ENCODE data around the gene AKT1.
A peak's percentile ranks its signal among the peaks of the same experiment; 100 is the strongest.

Gene AKT1

DNA sequence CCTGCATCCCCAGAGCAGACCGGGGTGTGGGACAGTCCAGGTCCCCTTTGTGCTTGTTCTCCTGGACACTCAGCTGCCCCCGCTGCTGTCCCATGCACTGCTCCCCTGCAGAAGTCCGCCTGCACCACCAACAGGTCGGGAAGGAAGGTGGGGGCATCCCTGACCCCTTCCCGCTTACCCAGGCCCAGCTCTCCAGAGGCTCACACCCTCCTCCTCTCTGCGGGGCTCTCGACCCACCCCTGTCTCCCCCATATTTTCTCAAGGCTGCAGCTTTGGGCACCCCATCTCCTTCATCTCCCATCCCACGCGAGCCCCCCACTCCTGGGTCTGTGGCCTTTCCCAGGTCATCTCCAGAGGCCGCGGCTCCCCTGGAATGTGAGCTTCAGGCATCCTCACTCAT, 14.8 kb upstream of the AKT1 start:
- Histone ChIP-seq H3K27ac (no peak overlapping the region), H3K27me3 (replicated peaks) (no peaks in the 10 kb centered on the region), H3K36me3 (replicated peaks) (no peaks in the 10 kb centered on the region), H3K4me3 (ENCODE audit: low read depth, low read length) (no peak overlapping the region)
- in situ Hi-C loops (cut with HindIII; ENCODE audit: low pct_ligation_motif_present, low sequenced_read_pairs), result no loop called here
- TF ChIP-seq, protein P1, sequence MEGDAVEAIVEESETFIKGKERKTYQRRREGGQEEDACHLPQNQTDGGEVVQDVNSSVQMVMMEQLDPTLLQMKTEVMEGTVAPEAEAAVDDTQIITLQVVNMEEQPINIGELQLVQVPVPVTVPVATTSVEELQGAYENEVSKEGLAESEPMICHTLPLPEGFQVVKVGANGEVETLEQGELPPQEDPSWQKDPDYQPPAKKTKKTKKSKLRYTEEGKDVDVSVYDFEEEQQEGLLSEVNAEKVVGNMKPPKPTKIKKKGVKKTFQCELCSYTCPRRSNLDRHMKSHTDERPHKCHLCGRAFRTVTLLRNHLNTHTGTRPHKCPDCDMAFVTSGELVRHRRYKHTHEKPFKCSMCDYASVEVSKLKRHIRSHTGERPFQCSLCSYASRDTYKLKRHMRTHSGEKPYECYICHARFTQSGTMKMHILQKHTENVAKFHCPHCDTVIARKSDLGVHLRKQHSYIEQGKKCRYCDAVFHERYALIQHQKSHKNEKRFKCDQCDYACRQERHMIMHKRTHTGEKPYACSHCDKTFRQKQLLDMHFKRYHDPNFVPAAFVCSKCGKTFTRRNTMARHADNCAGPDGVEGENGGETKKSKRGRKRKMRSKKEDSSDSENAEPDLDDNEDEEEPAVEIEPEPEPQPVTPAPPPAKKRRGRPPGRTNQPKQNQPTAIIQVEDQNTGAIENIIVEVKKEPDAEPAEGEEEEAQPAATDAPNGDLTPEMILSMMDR (IDR thresholded peaks at IDR 0.05; ENCODE audit: low read depth, low read length, missing control alignments), result no peak
- DNase-seq, result no peak

DNA sequence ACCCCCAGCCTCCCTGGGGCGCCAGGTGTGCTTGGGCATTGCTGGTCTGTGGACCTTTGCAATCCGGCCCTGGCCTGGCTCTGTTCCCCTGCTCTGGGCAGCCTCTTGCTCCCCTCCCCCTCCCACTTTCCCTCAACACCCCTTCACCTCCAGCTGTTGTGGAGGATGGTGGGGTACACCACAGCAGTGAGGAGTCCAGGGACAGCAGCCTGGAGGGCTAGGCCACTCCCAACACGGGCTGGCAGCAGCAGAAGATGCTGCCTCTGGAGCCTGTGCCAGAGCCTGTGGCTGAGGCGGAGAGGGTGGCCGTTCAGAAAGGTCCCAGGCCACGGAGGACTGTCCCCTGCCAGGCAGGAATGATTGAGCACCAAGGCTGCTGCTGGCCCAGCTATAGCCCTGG, 12.9 kb upstream of the AKT1 start:
- Histone ChIP-seq H3K36me3 (replicated peaks) (no peaks in the 10 kb centered on the region), H3K27ac (no peak overlapping the region), H3K27me3 (replicated peaks) (no peaks in the 10 kb centered on the region), H3K4me3 (ENCODE audit: low read depth, low read length) (no peak overlapping the region)
- TF ChIP-seq, protein P1 (IDR thresholded peaks at IDR 0.05; ENCODE audit: low read depth, low read length, missing control alignments), result no peak
- in situ Hi-C loops (cut with HindIII; ENCODE audit: low pct_ligation_motif_present, low sequenced_read_pairs), result no loop called here
- DNase-seq, result no peak

- H3K27ac ChIP-seq, result no peak overlapping the region
- no peaks in the 10 kb centered on the region for H3K36me3 ChIP-seq (replicated peaks)
- no peak overlapping the region for H3K4me3 ChIP-seq (ENCODE audit: low read depth, low read length)
- no peak for DNase-seq
- no peaks in the 10 kb centered on the region for H3K27me3 ChIP-seq (replicated peaks)
- in situ Hi-C loops (cut with HindIII; ENCODE audit: low pct_ligation_motif_present, low sequenced_read_pairs), result no loop called here
- TF ChIP-seq, protein P1 (IDR thresholded peaks at IDR 0.05; ENCODE audit: low read depth, low read length, missing control alignments), result no peak
These were observed 11.3 kb upstream of the AKT1 start for GRCh38 chr14:104806625-104807465.

- H3K27me3 ChIP-seq (replicated peaks), result no peaks in the 10 kb centered on the region
- no peak overlapping the region for H3K27ac ChIP-seq
- DNase-seq, result no peak
- TF ChIP-seq, protein P1 (IDR thresholded peaks at IDR 0.05; ENCODE audit: low read depth, low read length, missing control alignments), result no peak
- H3K4me3 ChIP-seq (ENCODE audit: low read depth, low read length), result no peak overlapping the region
- in situ Hi-C loops (cut with HindIII; ENCODE audit: low pct_ligation_motif_present, low sequenced_read_pairs), result no loop called here
- H3K36me3 ChIP-seq (replicated peaks), result no peaks in the 10 kb centered on the region
These were observed 10.5 kb upstream of the AKT1 start for GRCh38 chr14:104805941-104806624.

- in situ Hi-C loops (cut with HindIII; ENCODE audit: low pct_ligation_motif_present, low sequenced_read_pairs), result no loop called here
- TF ChIP-seq, protein P1 (IDR thresholded peaks at IDR 0.05; ENCODE audit: low read depth, low read length, missing control alignments), result no peak
- no peaks in the 10 kb centered on the region for H3K36me3 ChIP-seq (replicated peaks)
- no peaks in the 10 kb centered on the region for H3K27me3 ChIP-seq (replicated peaks)
- DNase-seq, result peak; percentile 79
- H3K4me3 ChIP-seq (ENCODE audit: low read depth, low read length), result no peak overlapping the region
- H3K27ac ChIP-seq, result no peak overlapping the region
These were observed 9.8 kb upstream of the AKT1 start for GRCh38 chr14:104805326-104805678.

Measured in brain microvascular endothelial cell (primary cell).